ENCODE measurements around the gene KRT6A. TPM values are rescaled to one million over a fixed set of nuclear protein-coding genes. Genes with fewer than 3 reads are reported as not detected.

Gene KRT6A
- polyA plus RNA-seq, 1 donor (not counting 4 experiments of a cell fraction or from before 2014, with no cell fraction given): 12,338 TPM

GRCh38 chr12:52539821-52540173 lies 46.7 kb upstream of the KRT6A start:
- H3K4me2 ChIP-seq (ENCODE audit: control insufficient read depth, extremely low read depth, insufficient read depth, low read depth, low read length): no peak overlapping the region
- H3K79me2 ChIP-seq (ENCODE audit: control insufficient read depth, insufficient read depth, low read length): no peaks in the 10 kb centered on the region
- no peak for DNase-seq (ENCODE audit: low read depth, low spot score)
- H3K27ac ChIP-seq (ENCODE audit: control insufficient read depth, insufficient read depth, low read length): no peak overlapping the region
- H3K4me3 ChIP-seq (ENCODE audit: control insufficient read depth in 2 of 3, extremely low read depth in 1 of 3, insufficient read depth in 2 of 3, low read depth in 1 of 3, low read length in 3 of 3): no peak overlapping the region
- dilution Hi-C loops (cut with MboI; ENCODE audit: extremely low pct_ligation_motif_present, low sequenced_read_pairs): no loop called here
- FAIRE-seq: no peak
- no peaks in the 10 kb centered on the region for H3K27me3 ChIP-seq (ENCODE audit: control insufficient read depth, extremely low read depth, insufficient read depth, low read length)
- no peaks in the 10 kb centered on the region for H3K36me3 ChIP-seq (ENCODE audit: control insufficient read depth in 2 of 2, extremely low read depth in 1 of 2, insufficient read depth in 2 of 2, low read length in 2 of 2)
- H3K9me3 ChIP-seq (ENCODE audit: control insufficient read depth, low read depth, low read length): no peaks in the 10 kb centered on the region
- H2AFZ ChIP-seq (ENCODE audit: control insufficient read depth, low read length): no peak overlapping the region
- H4K20me1 ChIP-seq (ENCODE audit: control insufficient read depth, extremely low read depth, insufficient read depth, low read length): no peaks in the 10 kb centered on the region
- H3K9me1 ChIP-seq (ENCODE audit: control insufficient read depth, extremely low read depth, insufficient read depth, low read length): no peaks in the 10 kb centered on the region
- H3K9ac ChIP-seq (ENCODE audit: control insufficient read depth, extremely low read depth, insufficient read depth, low read length): no peak overlapping the region
- TF ChIP-seq EZH2 (IDR thresholded peaks at IDR 0.05; ENCODE audit: low read length): no peak
- TF ChIP-seq, protein P1, sequence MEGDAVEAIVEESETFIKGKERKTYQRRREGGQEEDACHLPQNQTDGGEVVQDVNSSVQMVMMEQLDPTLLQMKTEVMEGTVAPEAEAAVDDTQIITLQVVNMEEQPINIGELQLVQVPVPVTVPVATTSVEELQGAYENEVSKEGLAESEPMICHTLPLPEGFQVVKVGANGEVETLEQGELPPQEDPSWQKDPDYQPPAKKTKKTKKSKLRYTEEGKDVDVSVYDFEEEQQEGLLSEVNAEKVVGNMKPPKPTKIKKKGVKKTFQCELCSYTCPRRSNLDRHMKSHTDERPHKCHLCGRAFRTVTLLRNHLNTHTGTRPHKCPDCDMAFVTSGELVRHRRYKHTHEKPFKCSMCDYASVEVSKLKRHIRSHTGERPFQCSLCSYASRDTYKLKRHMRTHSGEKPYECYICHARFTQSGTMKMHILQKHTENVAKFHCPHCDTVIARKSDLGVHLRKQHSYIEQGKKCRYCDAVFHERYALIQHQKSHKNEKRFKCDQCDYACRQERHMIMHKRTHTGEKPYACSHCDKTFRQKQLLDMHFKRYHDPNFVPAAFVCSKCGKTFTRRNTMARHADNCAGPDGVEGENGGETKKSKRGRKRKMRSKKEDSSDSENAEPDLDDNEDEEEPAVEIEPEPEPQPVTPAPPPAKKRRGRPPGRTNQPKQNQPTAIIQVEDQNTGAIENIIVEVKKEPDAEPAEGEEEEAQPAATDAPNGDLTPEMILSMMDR (optimal IDR thresholded peaks at IDR 0.05 in 1 of 3, IDR thresholded peaks at IDR 0.05 in 1 of 3, conservative IDR thresholded peaks at IDR 0.05 in 1 of 3; ENCODE audit: extremely low read depth in 1 of 3, insufficient read depth in 2 of 3, low read length in 3 of 3): no peak
- H3K4me1 ChIP-seq (ENCODE audit: control insufficient read depth, extremely low read depth, insufficient read depth, low read length): peaks cover 27% of the 10 kb centered on the region

- Histone ChIP-seq H3K4me1 (ENCODE audit: control insufficient read depth, extremely low read depth, insufficient read depth, low read length) (peaks cover 22% of the 10 kb centered on the region), H3K27me3 (ENCODE audit: control insufficient read depth, extremely low read depth, insufficient read depth, low read length) (no peaks in the 10 kb centered on the region), H3K9me1 (ENCODE audit: control insufficient read depth, extremely low read depth, insufficient read depth, low read length) (no peaks in the 10 kb centered on the region), H3K9me3 (ENCODE audit: control insufficient read depth, low read depth, low read length) (no peaks in the 10 kb centered on the region), H3K4me2 (ENCODE audit: control insufficient read depth, extremely low read depth, insufficient read depth, low read depth, low read length) (peak overlapping the region; percentile 37), H3K79me2 (ENCODE audit: control insufficient read depth, insufficient read depth, low read length) (no peaks in the 10 kb centered on the region), H3K4me3 (ENCODE audit: control insufficient read depth in 2 of 3, extremely low read depth in 1 of 3, insufficient read depth in 2 of 3, low read depth in 1 of 3, low read length in 3 of 3) (no peak overlapping the region), H3K36me3 (ENCODE audit: control insufficient read depth in 2 of 2, extremely low read depth in 1 of 2, insufficient read depth in 2 of 2, low read length in 2 of 2) (no peaks in the 10 kb centered on the region), H4K20me1 (ENCODE audit: control insufficient read depth, extremely low read depth, insufficient read depth, low read length) (no peaks in the 10 kb centered on the region), H3K9ac (ENCODE audit: control insufficient read depth, extremely low read depth, insufficient read depth, low read length) (no peak overlapping the region), H3K27ac (ENCODE audit: control insufficient read depth, insufficient read depth, low read length) (no peak overlapping the region), H2AFZ (ENCODE audit: control insufficient read depth, low read length) (no peak overlapping the region)
- TF ChIP-seq EZH2 (IDR thresholded peaks at IDR 0.05; ENCODE audit: low read length): no peak
- TF ChIP-seq, protein P1 (optimal IDR thresholded peaks at IDR 0.05 in 1 of 3, IDR thresholded peaks at IDR 0.05 in 1 of 3, conservative IDR thresholded peaks at IDR 0.05 in 1 of 3; ENCODE audit: extremely low read depth in 1 of 3, insufficient read depth in 2 of 3, low read length in 3 of 3): no peak
- dilution Hi-C loops (cut with MboI; ENCODE audit: extremely low pct_ligation_motif_present, low sequenced_read_pairs): no loop called here
- peak; percentile 52 for FAIRE-seq
- DNase-seq (ENCODE audit: low read depth, low spot score): no peak
Measured at GRCh38 chr12:52539083-52539820, 46.2 kb upstream of the KRT6A start.

Data from keratinocyte (primary cell).